ENCODE measurements around the gene ADRA2A.

DNA sequence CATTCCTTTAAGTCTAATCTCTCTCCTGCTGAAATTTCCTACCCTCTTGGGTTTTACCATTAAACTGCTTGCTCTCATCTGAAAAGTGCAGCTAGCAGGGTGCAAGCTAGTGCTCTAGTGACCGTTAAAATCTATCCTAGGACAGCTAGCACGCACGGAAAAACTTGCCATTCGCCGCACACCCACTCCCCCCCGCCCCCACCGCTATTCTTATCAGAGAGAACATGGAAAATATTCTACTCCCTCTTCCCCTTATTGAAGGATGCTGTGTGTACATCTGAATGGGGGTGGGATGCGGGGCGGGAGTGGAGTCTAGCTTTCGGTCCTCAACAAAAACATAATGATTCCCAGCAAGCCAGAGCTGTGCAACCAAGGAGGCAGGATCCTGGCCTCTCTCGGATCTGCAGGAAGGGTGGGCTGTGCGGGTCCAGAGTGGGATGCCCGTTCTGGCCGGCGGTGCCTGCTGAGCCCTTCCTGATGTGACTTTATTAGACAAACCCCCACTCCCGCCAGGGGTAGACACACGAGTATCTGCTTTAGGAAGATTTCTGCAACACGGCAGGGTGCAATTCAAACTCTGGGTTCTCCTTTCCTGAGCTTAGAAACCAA lies 1.1 kb upstream of the ADRA2A start:
- TF ChIP-seq POLR2AphosphoS5 (IDR thresholded peaks at IDR 0.05; ENCODE audit: low read depth), result no peak
- TF ChIP-seq CTCF (IDR thresholded peaks at IDR 0.05; ENCODE audit: insufficient read depth, low read length), result no peak
